Measurements from ENCODE around the gene MON2.
A peak's percentile ranks its signal among the peaks of the same experiment; 100 is the strongest.
"Not testable (repeated sequence)": the region's sequence is repeated elsewhere in the genome, so short reads cannot be mapped to it uniquely, and the experiment has no call there.

The MON2 gene

GRCh38 chr12:62466594-62467491 lies at the start of gene MON2:
TSS of gene MON2 (plus strand) at chr12:62466826. CDS start at chr12:62467208, 382 bp downstream.
- peak; percentile 79 for DNase-seq

GRCh38 chr12:62426089-62426488 lies 40.5 kb upstream of the MON2 start:
- no peak for DNase-seq

GRCh38 chr12:62429457-62429856 lies 37.2 kb upstream of the MON2 start:
- no peak for DNase-seq

GRCh38 chr12:62434494-62435302 lies 31.9 kb upstream of the MON2 start:
- DNase-seq: no peak

- no peak for DNase-seq
These were observed 31.1 kb upstream of the MON2 start for GRCh38 chr12:62435303-62436163.

- no peak for DNase-seq
These were observed 30.5 kb upstream of the MON2 start for GRCh38 chr12:62436164-62436503.

GRCh38 chr12:62438098-62438692 lies 28.4 kb upstream of the MON2 start:
- no peak for DNase-seq

- DNase-seq: no peak
These were observed 19.7 kb upstream of the MON2 start for GRCh38 chr12:62446754-62447452.

GRCh38 chr12:62448436-62448835 lies 18.2 kb upstream of the MON2 start:
- DNase-seq: no peak

- DNase-seq: not testable (repeated sequence)
These were observed 11.2 kb upstream of the MON2 start for GRCh38 chr12:62455429-62455828.

- no peak for DNase-seq
These were observed 8.0 kb upstream of the MON2 start for GRCh38 chr12:62458626-62459025.

GRCh38 chr12:62459976-62460375 lies 6.7 kb upstream of the MON2 start:
- no peak for DNase-seq

- not testable (repeated sequence) for DNase-seq
These were observed 5.3 kb upstream of the MON2 start for GRCh38 chr12:62461171-62461837.

GRCh38 chr12:62463252-62463651 lies 3.4 kb upstream of the MON2 start:
- not testable (repeated sequence) for DNase-seq

- no peak for DNase-seq
These were observed 520 bp upstream of the MON2 start for GRCh38 chr12:62466018-62466593.

- DNase-seq: no peak
These were observed 1.8 kb downstream of the MON2 start for GRCh38 chr12:62468397-62468796.

- no peak for DNase-seq
These were observed 2.3 kb downstream of the MON2 start for GRCh38 chr12:62468935-62469334.

GRCh38 chr12:62469704-62470103 lies 3.1 kb downstream of the MON2 start:
- DNase-seq: no peak

GRCh38 chr12:62471734-62472133 lies 5.1 kb downstream of the MON2 start:
- DNase-seq: no peak

GRCh38 chr12:62472472-62472871 lies 5.8 kb downstream of the MON2 start:
- DNase-seq: no peak
